H1 (cell line): ENCODE data around the gene ZNF280C.

Source experiments
- CHD2 ChIP-seq: IDR thresholded peaks from 2 replicates; pipeline ENCODE4 v1.6.1; 2012; ENCODE audit warnings: low read length, improper control_type of control experiment
- SIN3A ChIP-seq, 2 experiments: IDR thresholded peaks in 1 of 2; conservative IDR thresholded peaks in 1 of 2; 2 replicates each; pipeline ENCODE4 v1.6.1; 2011 to 2012; ENCODE audit warnings: low read length in 2 of 2, improper control_type of control experiment in 1 of 2, low read depth in 1 of 2, mild to moderate bottlenecking in 1 of 2
- TF ChIP-seq, protein P1 (sequence below), 3 experiments: IDR thresholded peaks; 1 replicate in 2 of 3; 2 replicates in 1 of 3; pipeline versions ENCODE4 v1.5.1 to v1.6.1; 2011; ENCODE audit warnings: low read length in 3 of 3, mild to moderate bottlenecking in 3 of 3, inconsistent platforms in 2 of 3, low read depth in 1 of 3, moderate library complexity in 1 of 3; ENCODE audit not compliant: insufficient read depth in 1 of 3; ENCODE audit errors: control extremely low read depth in 1 of 3

DNA sequence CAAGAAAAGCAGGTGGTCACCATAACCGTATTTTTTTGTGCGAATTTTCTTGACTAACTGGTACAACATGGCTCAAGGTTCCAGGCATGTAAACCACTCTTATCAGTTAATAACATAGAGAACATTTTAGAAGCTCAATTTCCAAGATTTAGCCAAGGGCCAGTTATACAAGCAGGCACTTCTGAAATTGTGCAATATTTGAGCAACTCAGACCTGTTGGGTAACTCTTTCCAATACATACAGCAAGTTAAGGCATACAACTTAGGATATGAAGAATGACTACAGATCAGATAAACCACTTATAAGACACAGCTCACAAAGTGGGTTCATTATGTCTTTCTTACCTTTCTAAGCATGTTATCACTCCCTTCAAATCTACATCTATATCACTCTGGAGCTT is 43.9 kb downstream of the ZNF280C start:
- no peak for TF ChIP-seq SIN3A (conservative IDR thresholded peaks at IDR 0.05 in 1 of 2, IDR thresholded peaks at IDR 0.05 in 1 of 2; ENCODE audit: low read depth in 1 of 2, low read length in 2 of 2)
- TF ChIP-seq CHD2 = no peak
- TF ChIP-seq, protein P1, sequence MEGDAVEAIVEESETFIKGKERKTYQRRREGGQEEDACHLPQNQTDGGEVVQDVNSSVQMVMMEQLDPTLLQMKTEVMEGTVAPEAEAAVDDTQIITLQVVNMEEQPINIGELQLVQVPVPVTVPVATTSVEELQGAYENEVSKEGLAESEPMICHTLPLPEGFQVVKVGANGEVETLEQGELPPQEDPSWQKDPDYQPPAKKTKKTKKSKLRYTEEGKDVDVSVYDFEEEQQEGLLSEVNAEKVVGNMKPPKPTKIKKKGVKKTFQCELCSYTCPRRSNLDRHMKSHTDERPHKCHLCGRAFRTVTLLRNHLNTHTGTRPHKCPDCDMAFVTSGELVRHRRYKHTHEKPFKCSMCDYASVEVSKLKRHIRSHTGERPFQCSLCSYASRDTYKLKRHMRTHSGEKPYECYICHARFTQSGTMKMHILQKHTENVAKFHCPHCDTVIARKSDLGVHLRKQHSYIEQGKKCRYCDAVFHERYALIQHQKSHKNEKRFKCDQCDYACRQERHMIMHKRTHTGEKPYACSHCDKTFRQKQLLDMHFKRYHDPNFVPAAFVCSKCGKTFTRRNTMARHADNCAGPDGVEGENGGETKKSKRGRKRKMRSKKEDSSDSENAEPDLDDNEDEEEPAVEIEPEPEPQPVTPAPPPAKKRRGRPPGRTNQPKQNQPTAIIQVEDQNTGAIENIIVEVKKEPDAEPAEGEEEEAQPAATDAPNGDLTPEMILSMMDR (IDR thresholded peaks at IDR 0.05; ENCODE audit: control extremely low read depth in 1 of 3, insufficient read depth in 1 of 3, low read depth in 1 of 3, low read length in 3 of 3) = no peak
